HepG2 (cell line): ENCODE data around the gene SLC26A5. TPM values are rescaled to one million over a fixed set of nuclear protein-coding genes. Genes with fewer than 3 reads are reported as not detected.

Experiments used
- ATAC-seq: fragments of 200-7000 bp; cut with Tn5 transposase; 3 replicates; pipeline ENCODE4 v1.9.1; 2020; ENCODE audit warnings: mild to moderate bottlenecking, moderate library complexity
- BruUV-seq: library from RNA; stranded (reverse); fragments of 400-500 nt; replicated peaks from 2 replicates; lab custom pipeline; 2021; lab: Mats Ljungman, UMichigan
- CTCF ChIA-PET: fragments of 300-600 bp; formaldehyde crosslinking; extraction: SDS; loops from one replicate; lab custom pipeline; 2021; ENCODE audit warnings: low total read pairs, inconsistent platforms, low intra/inter-chr PET ratio; lab: Yijun Ruan, JAX
- POLR2A ChIA-PET: fragments of 350-600 bp; sonication (Branson Sonifier 250); formaldehyde crosslinking; loops from one replicate; lab custom pipeline; 2020; ENCODE audit warnings: antibody characterized with exemption, inconsistent platforms; lab: Yijun Ruan, JAX
- DNase-seq: peaks from one replicate; pipeline ENCODE4 v3.0.0-alpha.2; 2015; ENCODE audit warnings: low spot score
- FAIRE-seq: peaks from 3 replicates; lab custom pipeline; 2011; peaks lifted over from hg19 to GRCh38; lab: Jason Lieb, UNC
- H2AFZ ChIP-seq: one replicate; pipeline ENCODE4 v1.6.1; 2011; ENCODE audit warnings: low read length, inconsistent platforms
- H3K27ac ChIP-seq: fragments of 300-600 bp; 3 replicates; pipeline ENCODE4 v1.8.0; 2011; ENCODE audit warnings: mixed run types, mild to moderate bottlenecking, mixed read lengths, low read length, inconsistent platforms; ENCODE audit not compliant: insufficient read depth; ENCODE audit errors: extremely low read length
- H3K27me3 ChIP-seq, 2 experiments: fragments of 200-600 bp in 1 of 2; 2 replicates in 1 of 2; 3 replicates in 1 of 2; pipeline versions ENCODE4 v1.6.0 to v1.8.0; 2011; ENCODE audit warnings: low read length in 2 of 2, mild to moderate bottlenecking in 2 of 2, moderate library complexity in 2 of 2, inconsistent platforms in 1 of 2; ENCODE audit not compliant: insufficient read depth in 2 of 2, control insufficient read depth in 1 of 2
- H3K36me3 ChIP-seq, 2 experiments: fragments of 200-600 bp in 1 of 2; replicated peaks in 1 of 2; 2 replicates in 1 of 2; 3 replicates in 1 of 2; pipeline versions ENCODE4 v1.5.1 to v1.8.0; 2011; ENCODE audit warnings: low read length in 2 of 2, inconsistent platforms in 1 of 2; ENCODE audit not compliant: insufficient read depth in 2 of 2, control insufficient read depth in 1 of 2
- H3K4me1 ChIP-seq: 2 replicates; pipeline ENCODE4 v1.5.1; 2012; ENCODE audit warnings: low read length, inconsistent platforms; ENCODE audit not compliant: insufficient read depth
- H3K4me2 ChIP-seq: 2 replicates; pipeline ENCODE4 v1.6.0; 2011; ENCODE audit warnings: low read depth, low read length, inconsistent platforms
- H3K4me3 ChIP-seq, 3 experiments: fragments of 200-600 bp in 1 of 3; sonication (generic), shearing (Covaris generic) in 1 of 3; replicated peaks in 1 of 3; 2 replicates each; pipeline ENCODE4 v1.5.1; 2011 to 2016; ENCODE audit warnings: low read length in 3 of 3, inconsistent platforms in 2 of 3, low read depth in 2 of 3, mild to moderate bottlenecking in 2 of 3, control low read depth in 1 of 3, mixed read lengths in 1 of 3; ENCODE audit not compliant: insufficient read depth in 1 of 3
- H3K79me2 ChIP-seq: one replicate; pipeline ENCODE4 v1.6.1; 2011; ENCODE audit warnings: low read length, inconsistent platforms; ENCODE audit not compliant: insufficient read depth
- H3K9ac ChIP-seq: 2 replicates; pipeline ENCODE4 v1.6.0; 2011; ENCODE audit warnings: mild to moderate bottlenecking, low read depth, low read length, inconsistent platforms; ENCODE audit not compliant: insufficient read depth
- H3K9me3 ChIP-seq: 2 replicates; pipeline ENCODE4 v1.5.1; 2012; ENCODE audit warnings: mild to moderate bottlenecking, low read length
- H4K20me1 ChIP-seq: 2 replicates; pipeline ENCODE4 v1.6.0; 2011; ENCODE audit warnings: inconsistent platforms, mild to moderate bottlenecking, low read length, moderate library complexity; ENCODE audit not compliant: insufficient read depth
- DNMT3B ChIP-seq: conservative IDR thresholded peaks from 2 replicates; pipeline ENCODE4 v1.6.1; 2016; ENCODE audit warnings: missing biosample characterization, control low read depth
- ETV6 ChIP-seq: sonication (generic); formaldehyde crosslinking; conservative IDR thresholded peaks from 2 replicates; pipeline ENCODE4 v1.4.0; 2020; ENCODE audit warnings: missing genetic modification reagents
- HNRNPK ChIP-seq: fragments of 200-400 bp; formaldehyde crosslinking; IDR thresholded peaks from 2 replicates; pipeline ENCODE4 v1.6.1; 2018; ENCODE audit warnings: low read length, low read depth, moderate library complexity, mild to moderate bottlenecking; ENCODE audit not compliant: poor library complexity, severe bottlenecking
- MAF1 ChIP-seq: sonication (generic); formaldehyde crosslinking; IDR thresholded peaks from 2 replicates; pipeline ENCODE4 v1.5.0; 2020; ENCODE audit warnings: missing genetic modification reagents, borderline replicate concordance
- MAFF ChIP-seq: IDR thresholded peaks from 2 replicates; pipeline ENCODE4 v1.6.1; 2011; ENCODE audit warnings: low read depth, low read length, improper control_type of control experiment
- MAFK ChIP-seq, 2 experiments: IDR thresholded peaks in 1 of 2; conservative IDR thresholded peaks in 1 of 2; 2 replicates each; pipeline ENCODE4 v1.6.1; 2011; ENCODE audit warnings: improper control_type of control experiment in 2 of 2, low read length in 2 of 2
- MATR3 ChIP-seq: sonication (generic); formaldehyde crosslinking; IDR thresholded peaks from 2 replicates; pipeline ENCODE4 v1.4.0; 2020; ENCODE audit warnings: missing genetic modification reagents
- MYNN ChIP-seq: sonication (generic); formaldehyde crosslinking; IDR thresholded peaks from 2 replicates; pipeline ENCODE4 v1.4.0; 2020; ENCODE audit warnings: mild to moderate bottlenecking, low read depth, missing genetic modification reagents
- NCOA2 ChIP-seq: sonication (generic); formaldehyde crosslinking; IDR thresholded peaks from 2 replicates; pipeline ENCODE4 v1.8.0; 2022; ENCODE audit warnings: inconsistent platforms
- WIZ ChIP-seq: sonication (generic); formaldehyde crosslinking; IDR thresholded peaks from 2 replicates; pipeline ENCODE4 v1.5.1; 2020; ENCODE audit warnings: mild to moderate bottlenecking, missing genetic modification reagents
- WGBS: methylation state at CpG from one replicate; pipeline ENCODE4 v1.1.6; 2017; ENCODE audit warnings: low lambda C conversion rate; 5-methylcytosine and 5-hydroxymethylcytosine counted together
- in situ Hi-C: cut with HindIII; loops from 2 replicates; pipeline ENCODE4 v1.10.0; 2017; ENCODE audit warnings: low pct_unique_long_range_greater_than_20kb; ENCODE audit not compliant: extremely low pct_ligation_motif_present
- intact Hi-C: fragments of 100-400 bp; cut with micrococcal nuclease; formaldehyde crosslinking; loops from one replicate; pipeline ENCODE4 v1.10.0; 2022; ENCODE audit not compliant: unreplicated experiment
- polyA plus RNA-seq, 8 experiments: library from polyadenylated mRNA; depleted of rRNA in 3 of 8; stranded (reverse) in 7 of 8; unstranded in 1 of 8; fragments of >200 nt; fragmentation: Illumina TruSeq in 4 of 8; extraction: Trizol in 4 of 8; gene quantifications; 2 replicates each; pipeline versions ENCODE4 v1.2.1 to v1.2.3, GENCODE V29; 2011 to 2016; ENCODE audit warnings: low read depth in 4 of 8, missing spikeins in 1 of 8, mixed read lengths in 1 of 8; ENCODE audit not compliant: insufficient read depth in 1 of 8
- total RNA-seq, 5 experiments: library from RNA; depleted of rRNA; stranded (reverse); fragments of >200 nt; fragmentation: Illumina TruSeq; extraction: Trizol; gene quantifications; 2 replicates each; pipeline ENCODE4 v1.2.3, GENCODE V29; 2016; ENCODE audit warnings: low read depth in 1 of 5

The SLC26A5 gene
- total and polyA plus RNA-seq, 2 of the 13 experiments (the other 11 are each of a cell fraction or from before 2014, with no cell fraction given) = 0.08 to 0.11 TPM

GRCh38 chr7:103373866-103374643 is 72.0 kb downstream of the SLC26A5 start:
- H2AFZ ChIP-seq = no peak overlapping the region
- no peak for ATAC-seq

GRCh38 chr7:103369432-103369831 is 76.6 kb downstream of the SLC26A5 start:
- no peak overlapping the region for H3K4me2 ChIP-seq
- 98% methylated on average over 5 of the region's 5 CpGs for WGBS
- no peaks in the 10 kb centered on the region for H3K4me1 ChIP-seq
- DNase-seq (no peak), FAIRE-seq (no peak), ATAC-seq (no peak)
- intact Hi-C loops (no loop called here), in situ Hi-C loops (no loop called here)
- no peak overlapping the region for H3K27ac ChIP-seq
- ChIA-PET POLR2A (no interaction called here), CTCF (no interaction called here)
- H3K36me3 ChIP-seq = peaks cover 12 to 29% of the 10 kb centered on the region in 2 experiments
- no peaks in the 10 kb centered on the region for H3K27me3 ChIP-seq
- H3K4me3 ChIP-seq = no peak overlapping the region
- no TSS peak for BruUV-seq
- no peak overlapping the region for H3K9ac ChIP-seq
- no peaks in the 10 kb centered on the region for H3K9me3 ChIP-seq
- no peaks in the 10 kb centered on the region for H4K20me1 ChIP-seq
- TF ChIP-seq NCOA2 (CRISPR knock-in tag) (no peak), DNMT3B (CRISPR knock-in tag) (no peak), MAFF (peak; percentile 79), MAFK (conservative IDR thresholded peaks at IDR 0.05 in 1 of 2, IDR thresholded peaks at IDR 0.05 in 1 of 2; ENCODE audit: low read length in 2 of 2) (peak; percentile 72 to 89)
- no peaks in the 10 kb centered on the region for H3K79me2 ChIP-seq
- H2AFZ ChIP-seq = no peak overlapping the region

More at GRCh38 chr7:103373866-103374643, 72.0 kb downstream of the SLC26A5 start:
- in situ Hi-C loops = no loop called here
- DNase-seq (no peak), FAIRE-seq (no peak)
- H3K4me1 ChIP-seq = no peaks in the 10 kb centered on the region
- BruUV-seq = no TSS peak
- H4K20me1 ChIP-seq = no peaks in the 10 kb centered on the region
- H3K4me3 ChIP-seq = no peak overlapping the region
- POLR2A ChIA-PET = no interaction called here
- WGBS = 51% methylated on average over 6 of the region's 6 CpGs
- TF ChIP-seq HNRNPK (no peak), MAF1 (no peak), ETV6 (CRISPR knock-in tag) (no peak), WIZ (CRISPR knock-in tag) (no peak), MYNN (no peak), MATR3 (CRISPR knock-in tag) (no peak)
- H3K9me3 ChIP-seq = no peaks in the 10 kb centered on the region
- CTCF ChIA-PET = no interaction called here
- H3K79me2 ChIP-seq = no peaks in the 10 kb centered on the region
- intact Hi-C loops = no loop called here
- no peaks in the 10 kb centered on the region; a peak in 1 of 5 replicates for H3K36me3 ChIP-seq
- H3K27me3 ChIP-seq = no peaks in the 10 kb centered on the region
- no peak overlapping the region for H3K4me2 ChIP-seq
- no peak overlapping the region for H3K27ac ChIP-seq
- no peak overlapping the region for H3K9ac ChIP-seq
